ENCODE results near the gene CDKAL1. TPM values are rescaled to one million over a fixed set of nuclear protein-coding genes. Genes with fewer than 3 reads are reported as not detected.

Gene CDKAL1
- total and polyA plus RNA-seq, 2 of the 8 experiments (the other 6 are each of a cell fraction or from before 2014, with no cell fraction given): 8.4 to 24.6 TPM

DNA sequence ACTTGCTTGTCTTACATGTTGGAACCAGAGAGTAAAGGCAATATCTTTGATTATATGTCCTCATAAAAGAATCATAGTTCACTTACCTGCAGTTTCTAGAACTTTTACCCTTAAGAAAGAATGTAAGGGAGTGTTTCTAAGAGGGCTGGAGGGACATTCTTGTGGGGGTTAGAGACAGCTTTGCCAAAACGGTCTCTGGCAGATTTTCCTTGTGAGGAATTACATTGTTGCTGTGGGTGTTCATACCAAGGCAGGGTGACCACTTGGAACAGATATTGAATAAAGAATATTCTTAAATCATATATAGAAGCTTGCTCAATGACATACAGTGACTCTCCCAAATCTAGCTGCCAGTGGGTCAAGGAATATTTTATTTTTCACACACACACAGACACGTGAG, 541.7 kb downstream of the CDKAL1 start:
- no peak overlapping the region for H3K56ac ChIP-seq (replicated peaks; ENCODE audit: insufficient read length, low read depth, low read length)
- no peaks in the 10 kb centered on the region; a peak in 1 of 8 replicates for H3K36me3 ChIP-seq (ENCODE audit: control insufficient read depth in 2 of 4, insufficient read depth in 4 of 4, low read length in 3 of 4)
- H3K27me3 ChIP-seq (replicated peaks in 1 of 4; ENCODE audit: control insufficient read depth in 3 of 4, extremely low read depth in 1 of 4, insufficient read depth in 3 of 4, low read length in 3 of 4): no peaks in the 10 kb centered on the region
- H3K9ac ChIP-seq (replicated peaks in 1 of 4; ENCODE audit: extremely low read depth in 1 of 4, low read depth in 3 of 4, low read length in 3 of 4): no peak overlapping the region
- ChIA-PET POLR2A (ENCODE audit: partially characterized antibody) (no interaction called here), CTCF (ENCODE audit: partially characterized antibody) (interaction anchor here (1.3 to 1.5 kb wide), 2 partner anchors 8 to 513 kb away, joined by 3 to 5 read pairs; no protein-coding TSS in a partner anchor)
- no peak overlapping the region for H3K4me3 ChIP-seq (ENCODE audit: extremely low read depth in 1 of 4, insufficient read depth in 2 of 4, low read depth in 3 of 4, low read length in 4 of 4)
- no peak overlapping the region for H3K4me2 ChIP-seq (ENCODE audit: insufficient read depth in 1 of 2, low read depth in 2 of 2, low read length in 2 of 2)
- no peak for FAIRE-seq
- no peak overlapping the region for H2BK5ac ChIP-seq (ENCODE audit: low read depth, low read length)
- no peak overlapping the region for H3K4ac ChIP-seq (replicated peaks; ENCODE audit: insufficient read length, low read depth, low read length)
- H3K18ac ChIP-seq (ENCODE audit: extremely low read depth, low read length): no peak overlapping the region
- no peak overlapping the region for H2BK15ac ChIP-seq (ENCODE audit: low read length)
- H3K4me1 ChIP-seq (replicated peaks in 1 of 4; ENCODE audit: control insufficient read depth in 3 of 4, insufficient read depth in 4 of 4, low read length in 3 of 4): peaks cover 0 to 5% (median 2%) of the 10 kb centered on the region in 4 experiments; a peak in 4 of 7 replicates
- H4K8ac ChIP-seq (ENCODE audit: extremely low read depth, insufficient read depth, low read length): no peak overlapping the region
- no peak overlapping the region for H3K23ac ChIP-seq (ENCODE audit: insufficient read length)
- no peak for DNase-seq (ENCODE audit: low read depth in 1 of 2, low spot score in 2 of 2)
- no peak overlapping the region for H4K5ac ChIP-seq (ENCODE audit: insufficient read length, low read depth, low read length)
- 88% methylated on average over 2 of the region's 2 CpGs; no CpG with 5 or more reads in 1 of the 2 experiments for WGBS, 2 experiments (ENCODE audit: extremely low coverage in 1 of 2, insufficient coverage in 1 of 2, insufficient read length in 1 of 2, insufficient replicate concordance in 2 of 2, low coverage in 1 of 2, low lambda C conversion rate in 2 of 2, missing lambda C conversion rate in 1 of 2)
- no peaks in the 10 kb centered on the region; a peak in 1 of 4 replicates for H3K9me3 ChIP-seq (ENCODE audit: insufficient read depth in 2 of 2, low read depth in 1 of 2, low read length in 1 of 2)
- no peaks in the 10 kb centered on the region for H3K79me2 ChIP-seq (ENCODE audit: control insufficient read depth in 1 of 2, insufficient read depth in 2 of 2, low read length in 2 of 2)
- H2BK12ac ChIP-seq (ENCODE audit: low read depth, low read length): no peak overlapping the region
- H3K79me1 ChIP-seq (ENCODE audit: low read depth, low read length): no peaks in the 10 kb centered on the region
- H3K23me2 ChIP-seq (ENCODE audit: low read depth, low read length): no peaks in the 10 kb centered on the region
- H4K20me1 ChIP-seq (replicated peaks in 1 of 2; ENCODE audit: control insufficient read depth in 1 of 2, insufficient read depth in 2 of 2, low read length in 2 of 2): no peaks in the 10 kb centered on the region
- no peak overlapping the region for H2AFZ ChIP-seq (ENCODE audit: low read length)
- H3K27ac ChIP-seq (ENCODE audit: low read depth, low read length): no peak overlapping the region
- no peak overlapping the region for H4K91ac ChIP-seq (replicated peaks; ENCODE audit: insufficient read length, low read length)
- no peak overlapping the region for H2AK5ac ChIP-seq (ENCODE audit: low read depth, low read length)
- H2BK120ac ChIP-seq (replicated peaks; ENCODE audit: low read depth, low read length): no peak overlapping the region
- no peak overlapping the region for H2BK20ac ChIP-seq (ENCODE audit: low read length)
- H3K14ac ChIP-seq (ENCODE audit: insufficient read length): no peak overlapping the region
- no peak for TF ChIP-seq CHD2 (IDR thresholded peaks at IDR 0.05; ENCODE audit: low read length)
- no peak for TF ChIP-seq CEBPB (IDR thresholded peaks at IDR 0.05; ENCODE audit: low read depth, low read length)
- no peak for TF ChIP-seq SP4 (IDR thresholded peaks at IDR 0.05; ENCODE audit: low read length)

Data from H1 (cell line).